Neural cell (in vitro differentiated cells): ENCODE results near the gene C3orf49. TPM values are rescaled to one million over a fixed set of nuclear protein-coding genes. Genes with fewer than 3 reads are reported as not detected.

Experiments
- H2AFZ ChIP-seq: fragments of 200-600, 300-800 bp; sonication (generic), shearing (Covaris generic); 2 replicates; pipeline ENCODE4 v1.6.0; 2014; ENCODE audit warnings: low read depth, mild to moderate bottlenecking, antibody characterized with exemption, low read length, moderate library complexity
- H3F3A ChIP-seq: fragments of 200-600 bp; shearing (Covaris generic); 2 replicates; pipeline ENCODE4 v1.6.1; 2016; ENCODE audit warnings: mild to moderate bottlenecking, moderate library complexity, mixed read lengths, antibody characterized with exemption, low read length; ENCODE audit not compliant: insufficient read depth, poor library complexity, severe bottlenecking
- H3K27ac ChIP-seq: fragments of 200-600, 300-800 bp; sonication (generic), shearing (Covaris generic); 2 replicates; pipeline ENCODE4 v1.5.1; 2014; ENCODE audit warnings: mild to moderate bottlenecking, low read length, moderate library complexity
- H3K27me3 ChIP-seq: fragments of 300-800, 200-600 bp; sonication (generic), shearing (Covaris generic); 2 replicates; pipeline ENCODE4 v1.6.0; 2014; ENCODE audit warnings: mild to moderate bottlenecking, low read depth, low read length, moderate library complexity; ENCODE audit not compliant: insufficient read depth
- H3K36me3 ChIP-seq: fragments of 300-800, 200-600 bp; sonication (generic), shearing (Covaris generic); 2 replicates; pipeline ENCODE4 v1.5.1; 2014; ENCODE audit warnings: mild to moderate bottlenecking, antibody characterized with exemption, low read length, moderate library complexity; ENCODE audit not compliant: insufficient read depth
- H3K4me2 ChIP-seq: fragments of 300-800, 200-600 bp; sonication (generic), shearing (Covaris generic); 2 replicates; pipeline ENCODE4 v1.6.0; 2014; ENCODE audit warnings: mild to moderate bottlenecking, low read length
- H3K4me3 ChIP-seq: fragments of 300-800, 200-600 bp; sonication (generic), shearing (Covaris generic); 2 replicates; pipeline ENCODE4 v1.5.1; 2014; ENCODE audit warnings: mild to moderate bottlenecking, low read length, moderate library complexity
- H3K79me2 ChIP-seq: fragments of 200-600 bp; shearing (Covaris generic); replicated peaks from 2 replicates; pipeline ENCODE4 v1.6.0; 2014; ENCODE audit warnings: mild to moderate bottlenecking, low read length, moderate library complexity; ENCODE audit not compliant: insufficient read depth
- H3K9ac ChIP-seq: fragments of 300-800, 200-600 bp; sonication (generic), shearing (Covaris generic); 2 replicates; pipeline ENCODE4 v1.6.1; 2016; ENCODE audit warnings: mild to moderate bottlenecking, low read length, mixed read lengths
- H3K9me2 ChIP-seq: fragments of 200-600 bp; shearing (Covaris generic); 2 replicates; pipeline ENCODE4 v1.6.1; 2016; ENCODE audit warnings: mild to moderate bottlenecking, low read length, mixed read lengths; ENCODE audit not compliant: insufficient read depth
- H3K9me3 ChIP-seq: fragments of 200-600, 300-800 bp; sonication (generic), shearing (Covaris generic); 2 replicates; pipeline ENCODE4 v1.6.1; 2016; ENCODE audit warnings: mild to moderate bottlenecking, mixed run types, low read length, moderate library complexity, mixed read lengths
- H4K20me1 ChIP-seq: fragments of 200-600 bp; shearing (Covaris generic); 2 replicates; pipeline ENCODE4 v1.6.1; 2016; ENCODE audit warnings: mild to moderate bottlenecking, mixed run types; ENCODE audit not compliant: insufficient read depth
- CTCF ChIP-seq: fragments of 450-650 bp; IDR thresholded peaks from 2 replicates; pipeline ENCODE4 v1.5.1; 2014; ENCODE audit warnings: antibody characterized with exemption, mild to moderate bottlenecking, moderate library complexity; ENCODE audit not compliant: poor library complexity, severe bottlenecking
- EP300 ChIP-seq: fragments of 450-650 bp; conservative IDR thresholded peaks from 2 replicates; pipeline ENCODE4 v1.6.1; 2014; ENCODE audit warnings: antibody characterized with exemption, mild to moderate bottlenecking, moderate library complexity; ENCODE audit not compliant: poor library complexity, severe bottlenecking
- EZH2 ChIP-seq: fragments of 200-600, 300-800 bp; shearing (Covaris generic), sonication (generic); IDR thresholded peaks from 2 replicates; pipeline ENCODE4 v1.6.1; 2014; ENCODE audit warnings: antibody characterized with exemption, low read length, borderline replicate concordance, mild to moderate bottlenecking; ENCODE audit not compliant: insufficient read depth, poor library complexity, severe bottlenecking
- MXI1 ChIP-seq: fragments of 450-650 bp; conservative IDR thresholded peaks from 2 replicates; pipeline ENCODE4 v1.6.1; 2014; ENCODE audit warnings: antibody characterized with exemption, mild to moderate bottlenecking; ENCODE audit not compliant: poor library complexity, severe bottlenecking
- POLR2AphosphoS5 ChIP-seq: IDR thresholded peaks from 2 replicates; pipeline ENCODE4 v1.6.1; 2012
- RAD21 ChIP-seq: fragments of 450-650 bp; conservative IDR thresholded peaks from 2 replicates; pipeline ENCODE4 v1.6.1; 2014; ENCODE audit warnings: antibody characterized with exemption, mild to moderate bottlenecking, moderate library complexity
- REST ChIP-seq: IDR thresholded peaks from 2 replicates; pipeline ENCODE4 v1.6.1; 2012; ENCODE audit warnings: borderline replicate concordance
- SMC3 ChIP-seq: fragments of 450-650 bp; conservative IDR thresholded peaks from 2 replicates; pipeline ENCODE4 v1.6.1; 2014; ENCODE audit warnings: antibody characterized with exemption, mild to moderate bottlenecking, moderate library complexity; ENCODE audit not compliant: poor library complexity
- TAF1 ChIP-seq: IDR thresholded peaks from 2 replicates; pipeline ENCODE4 v1.6.1; 2012; ENCODE audit warnings: low read depth
- polyA plus RNA-seq: library from polyadenylated mRNA; depleted of rRNA; stranded (reverse); fragments of >200 nt; gene quantifications from 2 replicates; pipeline ENCODE4 v1.2.3, GENCODE V29; 2014

The C3orf49 gene
- polyA plus RNA-seq, 1 donor from 2014 or later, result not detected

GRCh38 chr3:63896332-63897030 is 77.4 kb downstream of the C3orf49 start:
- H3K4me3 ChIP-seq, result no peak overlapping the region
- H3K4me2 ChIP-seq, result no peak overlapping the region

More at GRCh38 chr3:63896332-63897030, 77.4 kb downstream of the C3orf49 start:
- Histone ChIP-seq H2AFZ (no peak overlapping the region), H3F3A (no peaks in the 10 kb centered on the region), H3K9me3 (no peaks in the 10 kb centered on the region), H3K9me2 (no peaks in the 10 kb centered on the region), H3K9ac (no peak overlapping the region), H3K36me3 (no peaks in the 10 kb centered on the region), H3K79me2 (no peaks in the 10 kb centered on the region), H4K20me1 (no peaks in the 10 kb centered on the region), H3K27ac (no peak overlapping the region), H3K27me3 (no peaks in the 10 kb centered on the region)
- TF ChIP-seq POLR2AphosphoS5 (no peak), EP300 (no peak), SMC3 (no peak), MXI1 (no peak), RAD21 (no peak), REST (no peak), EZH2 (no peak), CTCF (no peak), TAF1 (no peak)

Other genes starting within 250 kb of the C3orf49 start
- not detected in 2 replicates for gene SNTN, start 166.6 kb upstream of the C3orf49 start, polyA plus RNA-seq
- gene THOC7, start 44.5 kb downstream of the C3orf49 start, polyA plus RNA-seq, result 78.3 and 80.9 TPM in 2 replicates
- 6.7 and 8.2 TPM in 2 replicates for gene ATXN7, start 44.6 kb downstream of the C3orf49 start, polyA plus RNA-seq
- not detected in 2 replicates for gene SCAANT1, start 93.1 kb downstream of the C3orf49 start, polyA plus RNA-seq
- 139 and 150 TPM in 2 replicates for gene PSMD6, start 204.2 kb downstream of the C3orf49 start, polyA plus RNA-seq